22Rv1 (cell line): ENCODE data around the gene GGT7.

Experiments
- ZFX ChIP-seq: fragments of 450-650 bp; IDR thresholded peaks from 2 replicates; pipeline ENCODE4 v1.6.1; 2017; ENCODE audit warnings: antibody characterized with exemption, borderline replicate concordance
- TF ChIP-seq, protein P1 (sequence below): fragments of 450-650 bp; IDR thresholded peaks from 2 replicates; pipeline ENCODE4 v1.5.1; 2017; ENCODE audit warnings: mild to moderate bottlenecking

DNA sequence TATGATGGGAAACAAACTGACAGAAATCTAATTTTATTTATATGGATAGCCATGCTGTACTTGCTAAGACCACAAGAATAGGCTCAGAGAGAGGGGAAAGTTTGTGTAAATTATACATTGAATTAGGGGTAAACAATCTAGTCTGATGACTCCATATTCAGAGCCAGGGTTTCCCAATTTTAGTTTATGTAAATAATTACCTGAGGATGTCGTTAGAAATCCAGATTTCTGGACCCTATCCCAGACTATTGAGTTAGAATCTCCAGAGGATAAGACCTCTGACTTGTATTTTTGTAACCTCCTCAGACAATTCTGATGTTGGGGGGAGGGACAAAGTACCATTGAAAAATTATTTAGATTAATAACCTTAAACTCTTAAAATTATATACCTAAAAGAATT is 22.1 kb upstream of the GGT7 start:
- TF ChIP-seq, protein P1, sequence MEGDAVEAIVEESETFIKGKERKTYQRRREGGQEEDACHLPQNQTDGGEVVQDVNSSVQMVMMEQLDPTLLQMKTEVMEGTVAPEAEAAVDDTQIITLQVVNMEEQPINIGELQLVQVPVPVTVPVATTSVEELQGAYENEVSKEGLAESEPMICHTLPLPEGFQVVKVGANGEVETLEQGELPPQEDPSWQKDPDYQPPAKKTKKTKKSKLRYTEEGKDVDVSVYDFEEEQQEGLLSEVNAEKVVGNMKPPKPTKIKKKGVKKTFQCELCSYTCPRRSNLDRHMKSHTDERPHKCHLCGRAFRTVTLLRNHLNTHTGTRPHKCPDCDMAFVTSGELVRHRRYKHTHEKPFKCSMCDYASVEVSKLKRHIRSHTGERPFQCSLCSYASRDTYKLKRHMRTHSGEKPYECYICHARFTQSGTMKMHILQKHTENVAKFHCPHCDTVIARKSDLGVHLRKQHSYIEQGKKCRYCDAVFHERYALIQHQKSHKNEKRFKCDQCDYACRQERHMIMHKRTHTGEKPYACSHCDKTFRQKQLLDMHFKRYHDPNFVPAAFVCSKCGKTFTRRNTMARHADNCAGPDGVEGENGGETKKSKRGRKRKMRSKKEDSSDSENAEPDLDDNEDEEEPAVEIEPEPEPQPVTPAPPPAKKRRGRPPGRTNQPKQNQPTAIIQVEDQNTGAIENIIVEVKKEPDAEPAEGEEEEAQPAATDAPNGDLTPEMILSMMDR = no peak
- TF ChIP-seq ZFX = no peak
